ENCODE data around the gene BDKRB2. TPM values are rescaled to one million over a fixed set of nuclear protein-coding genes. Genes with fewer than 3 reads are reported as not detected.

The BDKRB2 gene
- total and polyA plus RNA-seq, 10 donors: 0.02 to 0.57 (median 0.13) TPM; not detected in 3

DNA sequence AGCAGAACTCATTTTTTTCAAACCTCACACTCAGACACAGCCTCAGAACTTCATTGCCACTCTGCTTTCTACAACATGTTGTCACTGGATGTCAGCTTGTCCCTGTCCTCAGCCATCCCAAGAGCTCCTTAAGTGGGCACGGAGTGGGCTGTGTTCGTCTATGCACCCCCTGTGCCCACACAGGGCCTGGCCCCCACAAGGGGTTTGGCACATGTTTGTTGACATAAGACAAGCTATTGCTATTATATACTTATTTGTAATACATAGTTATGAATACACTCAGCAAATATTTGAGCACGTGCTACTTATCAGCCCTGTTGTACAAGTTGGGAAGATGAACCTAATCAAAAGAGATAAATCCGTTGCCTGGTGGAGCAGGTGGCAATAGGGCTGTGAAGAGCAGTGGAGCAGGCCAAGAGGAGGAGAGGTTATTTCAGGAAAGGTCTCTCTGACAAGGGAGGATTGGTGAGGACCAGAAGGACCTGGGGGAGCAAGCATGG, 47.1 kb downstream of the BDKRB2 start:
- Histone ChIP-seq H3K4me3 (no peak overlapping the region), H3K27ac (no peak overlapping the region), H3K27me3 (replicated peaks in 1 of 7) (peaks cover 0 to 48% (median 0%) of the 10 kb centered on the region in 7 donors), H3K4me1 (no peaks in the 10 kb centered on the region), H3K36me3 (no peaks in the 10 kb centered on the region), H3K9me3 (no peaks in the 10 kb centered on the region)
- DNase-seq: no peak
- intact Hi-C loops (cut with DNase I; ENCODE audit: low total_unique reads): no loop called here
- WGBS, 5 donors: 81 to 93% (median 91%) methylated on average over 4 of the region's 4 CpGs
- TF ChIP-seq POLR2A (IDR thresholded peaks at IDR 0.05): no peak
- TF ChIP-seq POLR2AphosphoS5 (IDR thresholded peaks at IDR 0.05): no peak
- TF ChIP-seq, protein P1, sequence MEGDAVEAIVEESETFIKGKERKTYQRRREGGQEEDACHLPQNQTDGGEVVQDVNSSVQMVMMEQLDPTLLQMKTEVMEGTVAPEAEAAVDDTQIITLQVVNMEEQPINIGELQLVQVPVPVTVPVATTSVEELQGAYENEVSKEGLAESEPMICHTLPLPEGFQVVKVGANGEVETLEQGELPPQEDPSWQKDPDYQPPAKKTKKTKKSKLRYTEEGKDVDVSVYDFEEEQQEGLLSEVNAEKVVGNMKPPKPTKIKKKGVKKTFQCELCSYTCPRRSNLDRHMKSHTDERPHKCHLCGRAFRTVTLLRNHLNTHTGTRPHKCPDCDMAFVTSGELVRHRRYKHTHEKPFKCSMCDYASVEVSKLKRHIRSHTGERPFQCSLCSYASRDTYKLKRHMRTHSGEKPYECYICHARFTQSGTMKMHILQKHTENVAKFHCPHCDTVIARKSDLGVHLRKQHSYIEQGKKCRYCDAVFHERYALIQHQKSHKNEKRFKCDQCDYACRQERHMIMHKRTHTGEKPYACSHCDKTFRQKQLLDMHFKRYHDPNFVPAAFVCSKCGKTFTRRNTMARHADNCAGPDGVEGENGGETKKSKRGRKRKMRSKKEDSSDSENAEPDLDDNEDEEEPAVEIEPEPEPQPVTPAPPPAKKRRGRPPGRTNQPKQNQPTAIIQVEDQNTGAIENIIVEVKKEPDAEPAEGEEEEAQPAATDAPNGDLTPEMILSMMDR (IDR thresholded peaks at IDR 0.05 in 8 of 11, conservative IDR thresholded peaks at IDR 0.05 in 3 of 11): no peak

- WGBS, 5 donors: 82 to 92% (median 90%) methylated on average over 15 to 19 of the region's 19 CpGs
- peaks cover 0 to 55% (median 0%) of the 10 kb centered on the region in 7 donors for H3K27me3 ChIP-seq (replicated peaks in 1 of 7)
- no peaks in the 10 kb centered on the region for H3K4me1 ChIP-seq
- intact Hi-C loops (cut with DNase I; ENCODE audit: low total_unique reads): no loop called here
- no peak overlapping the region for H3K4me3 ChIP-seq
- no peaks in the 10 kb centered on the region for H3K9me3 ChIP-seq
- DNase-seq: no peak
- peak overlapping the region in 1 of 8 donors; percentile 27 for H3K27ac ChIP-seq
- TF ChIP-seq, protein P1 (IDR thresholded peaks at IDR 0.05 in 8 of 11, conservative IDR thresholded peaks at IDR 0.05 in 3 of 11): no peak
- TF ChIP-seq POLR2AphosphoS5 (IDR thresholded peaks at IDR 0.05) (no peak), POLR2A (IDR thresholded peaks at IDR 0.05) (no peak)
- no peaks in the 10 kb centered on the region for H3K36me3 ChIP-seq
These were observed 47.8 kb downstream of the BDKRB2 start for GRCh38 chr14:96252323-96252998.

- peaks cover 0 to 54% (median 0%) of the 10 kb centered on the region in 7 donors for H3K27me3 ChIP-seq (replicated peaks in 1 of 7)
- DNase-seq: no peak
- H3K4me1 ChIP-seq: no peaks in the 10 kb centered on the region
- intact Hi-C loops (cut with DNase I; ENCODE audit: low total_unique reads): no loop called here
- peak overlapping the region in 1 of 8 donors; percentile 27 for H3K27ac ChIP-seq
- TF ChIP-seq POLR2A (IDR thresholded peaks at IDR 0.05) (no peak), POLR2AphosphoS5 (IDR thresholded peaks at IDR 0.05) (peak in 1 of 3 donors; percentile 15)
- TF ChIP-seq, protein P1 (IDR thresholded peaks at IDR 0.05 in 8 of 11, conservative IDR thresholded peaks at IDR 0.05 in 3 of 11): no peak
- 69 to 81% (median 74%) methylated on average over 9 of the region's 9 CpGs for WGBS, 5 donors
- H3K4me3 ChIP-seq: no peak overlapping the region
- H3K9me3 ChIP-seq: no peaks in the 10 kb centered on the region
- no peaks in the 10 kb centered on the region for H3K36me3 ChIP-seq
These were observed 48.4 kb downstream of the BDKRB2 start for GRCh38 chr14:96252999-96253539.

DNA sequence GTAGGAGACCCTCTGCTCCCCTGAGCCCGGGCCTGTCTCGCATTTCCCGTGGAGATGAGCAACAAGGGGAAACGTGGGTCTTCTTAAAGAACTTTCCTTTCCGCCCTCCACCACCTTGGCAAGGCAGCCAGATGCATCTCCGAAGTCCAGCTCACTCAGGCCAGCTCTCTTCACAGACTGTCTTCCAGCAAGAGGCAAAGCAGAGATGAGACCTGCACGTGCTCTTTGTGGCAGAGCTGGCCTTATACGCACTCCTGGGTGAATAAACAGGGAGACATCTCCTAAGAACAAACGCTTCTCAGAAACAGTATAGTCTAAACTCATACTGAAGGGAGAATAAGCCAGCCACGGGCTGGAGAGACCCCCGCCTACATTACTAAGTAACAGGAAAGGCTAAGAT, 50.0 kb downstream of the BDKRB2 start:
- intact Hi-C loops (cut with DNase I; ENCODE audit: low total_unique reads): no loop called here
- Histone ChIP-seq H3K4me1 (no peaks in the 10 kb centered on the region), H3K4me3 (no peak overlapping the region), H3K27me3 (replicated peaks in 1 of 7) (peaks cover 0 to 54% (median 0%) of the 10 kb centered on the region in 7 donors), H3K27ac (no peak overlapping the region), H3K9me3 (no peaks in the 10 kb centered on the region), H3K36me3 (no peaks in the 10 kb centered on the region)
- no peak for DNase-seq
- WGBS, 5 donors: 76 to 87% (median 81%) methylated on average over 11 of the region's 11 CpGs
- TF ChIP-seq POLR2A (IDR thresholded peaks at IDR 0.05) (no peak), POLR2AphosphoS5 (IDR thresholded peaks at IDR 0.05) (no peak)
- TF ChIP-seq, protein P1 (IDR thresholded peaks at IDR 0.05 in 8 of 11, conservative IDR thresholded peaks at IDR 0.05 in 3 of 11): no peak

Data from spleen (tissue), 11 donors.